Liver (tissue), 3 donors: ENCODE results near the gene TAAR5.

Experiments
- CTCF ChIP-seq: fragments of 150-350 bp; IDR thresholded peaks from 2 replicates; pipeline ENCODE4 v1.5.1; 2017; ENCODE audit warnings: improper control_type of control experiment, low read depth, low read length; ENCODE audit not compliant: missing input control
- HNF4A ChIP-seq, 2 donors: conservative IDR thresholded peaks; 2 replicates each; pipeline ENCODE4 v1.6.1; 2016; ENCODE audit warnings: antibody characterized with exemption in 2 of 2, mild to moderate bottlenecking in 2 of 2
- MAX ChIP-seq: IDR thresholded peaks from 2 replicates; pipeline ENCODE4 v1.6.1; 2016; ENCODE audit warnings: antibody characterized with exemption
- RAD21 ChIP-seq, 2 donors: IDR thresholded peaks; 2 replicates each; pipeline ENCODE4 v1.6.1; 2016; ENCODE audit warnings: antibody characterized with exemption in 2 of 2, mild to moderate bottlenecking in 2 of 2
- donor health status: healthy.
- donor health status: healthy.

- no peak for TF ChIP-seq MAX
- no peak for TF ChIP-seq CTCF
- no peak for TF ChIP-seq RAD21 (IDR thresholded peaks at IDR 0.05)
- TF ChIP-seq HNF4A (conservative IDR thresholded peaks at IDR 0.05), result no peak
Measured at GRCh38 chr6:132548746-132549463, 40.6 kb downstream of the TAAR5 start.
